Adrenal gland (tissue), 5 donors: ENCODE measurements around the gene CLUH.

ENCODE experiments used
- CTCF ChIP-seq, 6 experiments: fragments of 450-650 bp in 4 of 6; fragments of 200-600 bp in 2 of 6; sonication (generic) in 1 of 6; IDR thresholded peaks; 1 replicate in 5 of 6; 2 replicates in 1 of 6; pipeline versions ENCODE4 v1.5.1 to v1.8.0; 2016 to 2021; ENCODE audit warnings: antibody characterized with exemption in 6 of 6, mild to moderate bottlenecking in 2 of 6, moderate library complexity in 1 of 6
- POLR2A ChIP-seq, 2 donors: fragments of 450-650 bp; IDR thresholded peaks; one replicate each; pipeline ENCODE4 v1.6.1; 2017; ENCODE audit warnings: antibody characterized with exemption in 2 of 2, mild to moderate bottlenecking in 2 of 2, moderate library complexity in 1 of 2
- donor health status: DM: no; HTN: no; CAD: no.

- no peak for TF ChIP-seq CTCF (IDR thresholded peaks at IDR 0.05)
- no peak for TF ChIP-seq POLR2A (IDR thresholded peaks at IDR 0.05)
Observed at GRCh38 chr17:2691965-2692780, 19.4 kb downstream of the CLUH start.
